ENCODE data around the gene SYT2.

GRCh38 chr1:202639500-202639899 is 70.8 kb downstream of the SYT2 start:
- TF ChIP-seq PAF1 (CRISPR knock-in tag; IDR thresholded peaks at IDR 0.05) (no peak), SNAPC5 (CRISPR knock-in tag; IDR thresholded peaks at IDR 0.05; ENCODE audit: borderline replicate concordance) (no peak), NFIB (CRISPR knock-in tag; IDR thresholded peaks at IDR 0.05; ENCODE audit: borderline replicate concordance) (no peak), CTCF (CRISPR knock-in tag; IDR thresholded peaks at IDR 0.05) (no peak), MEF2D (CRISPR knock-in tag; IDR thresholded peaks at IDR 0.05) (no peak)
